Vagina (tissue), 2 donors: ENCODE data around the gene WDR37.

Experiments used
- CTCF ChIP-seq, 3 experiments: fragments of 450-650 bp in 2 of 3; fragments of 200-600 bp in 1 of 3; sonication (generic) in 1 of 3; IDR thresholded peaks; one replicate each; pipeline ENCODE4 v1.5.1; 2017 to 2019; ENCODE audit warnings: antibody characterized with exemption in 3 of 3, mild to moderate bottlenecking in 2 of 3, moderate library complexity in 2 of 3
- POLR2AphosphoS5 ChIP-seq, 2 donors: sonication (generic); formaldehyde crosslinking; IDR thresholded peaks; one replicate each; pipeline ENCODE4 v1.9.0; 2017; ENCODE audit warnings: antibody characterized with exemption in 2 of 2, mild to moderate bottlenecking in 2 of 2, low read depth in 1 of 2; ENCODE audit not compliant: insufficient read depth in 1 of 2

GRCh38 chr10:1149793-1150637 lies 93.8 kb downstream of the WDR37 start:
- TF ChIP-seq CTCF (IDR thresholded peaks at IDR 0.05): no peak
- TF ChIP-seq POLR2AphosphoS5 (IDR thresholded peaks at IDR 0.05; ENCODE audit: insufficient read depth in 1 of 2, low read depth in 1 of 2): no peak
